ENCODE measurements around the gene PTGIS.

GRCh38 chr20:49539481-49540231 lies 28.3 kb downstream of the PTGIS start:
- TF ChIP-seq CTCF (IDR thresholded peaks at IDR 0.05) = no peak
- no peak for TF ChIP-seq POLR2AphosphoS5 (IDR thresholded peaks at IDR 0.05)

Data from prostate gland (tissue), 2 donors.